Measurements from ENCODE around the gene CKM.
"Not testable (repeated sequence)": the region's sequence is repeated elsewhere in the genome, so short reads cannot be mapped to it uniquely, and the experiment has no call there.

The CKM gene

DNA sequence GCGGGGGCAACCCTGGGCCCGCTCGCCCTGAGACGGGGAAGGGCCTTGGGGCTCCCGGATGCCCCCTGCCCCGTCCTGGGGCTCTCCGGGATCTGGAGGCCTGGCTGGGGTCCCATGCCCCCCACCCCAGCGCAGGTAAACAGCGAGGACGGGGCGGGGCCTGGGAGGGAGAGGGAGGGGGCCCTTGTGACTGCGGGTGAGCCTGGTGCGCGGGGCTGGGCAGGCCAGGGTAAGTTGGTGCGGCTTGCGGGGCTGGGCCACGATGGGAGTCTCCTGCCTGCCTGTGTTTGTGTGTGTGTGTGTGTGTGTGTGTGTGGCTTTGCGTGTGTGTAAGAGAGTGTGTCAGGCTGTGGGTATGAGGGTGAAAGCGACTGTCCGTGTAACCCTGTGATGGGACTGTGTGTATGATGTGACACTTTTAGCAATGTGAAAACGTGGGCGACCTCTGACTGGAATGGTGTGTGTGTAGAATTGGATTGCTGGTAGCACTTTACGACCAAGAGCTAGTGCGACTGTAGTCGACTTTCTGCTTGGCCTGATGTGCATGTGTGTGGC lies 18.3 kb upstream of the CKM start:
- H3K27ac ChIP-seq, result no peak overlapping the region; the same call in 1 of the 2 replicates
- TF ChIP-seq, protein P1, sequence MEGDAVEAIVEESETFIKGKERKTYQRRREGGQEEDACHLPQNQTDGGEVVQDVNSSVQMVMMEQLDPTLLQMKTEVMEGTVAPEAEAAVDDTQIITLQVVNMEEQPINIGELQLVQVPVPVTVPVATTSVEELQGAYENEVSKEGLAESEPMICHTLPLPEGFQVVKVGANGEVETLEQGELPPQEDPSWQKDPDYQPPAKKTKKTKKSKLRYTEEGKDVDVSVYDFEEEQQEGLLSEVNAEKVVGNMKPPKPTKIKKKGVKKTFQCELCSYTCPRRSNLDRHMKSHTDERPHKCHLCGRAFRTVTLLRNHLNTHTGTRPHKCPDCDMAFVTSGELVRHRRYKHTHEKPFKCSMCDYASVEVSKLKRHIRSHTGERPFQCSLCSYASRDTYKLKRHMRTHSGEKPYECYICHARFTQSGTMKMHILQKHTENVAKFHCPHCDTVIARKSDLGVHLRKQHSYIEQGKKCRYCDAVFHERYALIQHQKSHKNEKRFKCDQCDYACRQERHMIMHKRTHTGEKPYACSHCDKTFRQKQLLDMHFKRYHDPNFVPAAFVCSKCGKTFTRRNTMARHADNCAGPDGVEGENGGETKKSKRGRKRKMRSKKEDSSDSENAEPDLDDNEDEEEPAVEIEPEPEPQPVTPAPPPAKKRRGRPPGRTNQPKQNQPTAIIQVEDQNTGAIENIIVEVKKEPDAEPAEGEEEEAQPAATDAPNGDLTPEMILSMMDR (conservative IDR thresholded peaks at IDR 0.05), result no peak
- no peak for TF ChIP-seq ZFX (IDR thresholded peaks at IDR 0.05)

DNA sequence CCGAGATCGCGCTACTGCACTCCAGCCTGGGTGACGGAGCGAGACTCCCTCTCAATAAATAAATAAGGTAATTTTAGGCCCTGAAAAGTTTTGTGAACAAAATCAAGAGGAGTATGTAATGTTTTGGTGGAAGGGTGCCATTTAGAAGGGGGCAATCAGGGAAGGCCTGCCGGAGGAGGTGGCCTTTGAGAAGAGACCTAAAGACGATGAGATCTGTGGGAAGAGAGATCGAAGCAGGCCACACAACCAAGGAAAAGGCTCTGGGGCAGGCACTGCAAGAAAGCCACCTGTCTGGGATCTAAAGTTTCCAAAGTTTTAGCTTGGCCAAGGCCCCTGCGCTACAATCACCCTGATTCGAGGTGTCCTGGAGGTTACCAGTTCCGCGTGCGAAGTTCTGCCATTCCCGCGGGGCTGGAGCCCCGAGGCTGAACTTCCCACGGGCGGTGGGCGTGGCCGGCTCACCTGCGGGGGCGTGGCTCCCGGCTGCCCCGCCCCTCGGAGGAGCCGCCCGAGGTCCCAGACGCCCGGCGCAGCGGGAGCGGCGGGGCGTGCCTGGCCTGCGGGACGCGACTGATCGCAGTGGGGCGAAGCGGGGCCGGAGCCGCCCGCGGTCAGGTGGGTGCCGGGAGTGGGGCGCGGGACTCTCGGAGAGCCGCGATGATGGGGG lies 17.7 kb upstream of the CKM start, which contains the start of gene KLC3:
KLC3 (plus strand) TSS at position 519 of the 667 bp plus-strand sequence. CDS start 4,792 bp downstream, outside the sequence.
- TF ChIP-seq ZFX (IDR thresholded peaks at IDR 0.05), result no peak
- TF ChIP-seq, protein P1 (conservative IDR thresholded peaks at IDR 0.05), result no peak
- no peak within 1 kb of the TSS; the same call in 1 of the 2 replicates for H3K27ac ChIP-seq

DNA sequence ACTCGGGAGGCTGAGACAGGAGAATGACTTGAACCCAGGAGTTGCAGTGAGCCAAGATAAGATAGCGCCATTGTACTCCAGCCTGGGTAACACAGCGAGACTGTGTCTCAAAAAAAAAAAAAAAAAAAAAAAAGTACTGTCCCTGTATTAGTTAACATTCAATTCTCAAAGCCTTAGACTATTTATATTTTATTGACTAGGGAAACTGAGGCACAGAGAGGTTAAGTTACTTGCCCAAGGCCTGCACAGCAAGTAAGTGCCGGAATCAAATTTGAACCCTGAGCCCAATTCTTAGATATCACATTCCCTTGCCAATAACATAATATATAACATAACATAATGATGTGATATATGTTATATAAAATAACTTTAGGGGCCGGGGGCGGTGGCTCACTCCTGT lies 17.0 kb upstream of the CKM start:
- TF ChIP-seq, protein P1 (conservative IDR thresholded peaks at IDR 0.05), result no peak
- TF ChIP-seq ZFX (IDR thresholded peaks at IDR 0.05), result no peak
- no peak overlapping the region for H3K27ac ChIP-seq

DNA sequence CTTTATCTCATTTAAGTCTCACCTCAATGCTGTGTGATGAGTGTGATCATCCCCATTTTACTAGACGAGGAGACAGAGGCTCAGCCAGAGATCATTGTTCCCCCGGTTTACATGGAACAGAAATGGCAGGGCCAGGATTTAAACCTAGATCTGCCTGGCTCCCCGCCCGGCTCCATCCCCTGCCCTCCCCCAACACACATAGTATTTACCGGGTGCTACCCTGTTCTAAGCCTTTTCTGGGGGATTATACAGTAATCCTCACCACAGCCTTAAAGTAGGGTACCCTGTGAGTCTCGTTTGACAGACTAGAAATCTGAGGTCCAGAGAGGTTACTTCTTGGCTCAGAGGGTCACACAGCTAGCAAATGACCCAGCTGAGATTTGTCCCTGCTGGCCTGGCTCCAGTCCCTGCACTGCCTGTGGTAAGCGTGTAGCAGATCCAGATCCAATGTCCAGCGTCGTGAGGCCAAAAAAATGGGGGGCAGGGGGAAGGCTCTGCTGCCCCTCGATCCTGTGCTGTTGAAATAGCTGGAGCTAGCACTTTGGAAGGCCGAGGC lies 14.1 kb upstream of the CKM start:
- no peak overlapping the region for H3K27ac ChIP-seq
- TF ChIP-seq ZFX (IDR thresholded peaks at IDR 0.05), result no peak
- TF ChIP-seq, protein P1 (conservative IDR thresholded peaks at IDR 0.05), result no peak

DNA sequence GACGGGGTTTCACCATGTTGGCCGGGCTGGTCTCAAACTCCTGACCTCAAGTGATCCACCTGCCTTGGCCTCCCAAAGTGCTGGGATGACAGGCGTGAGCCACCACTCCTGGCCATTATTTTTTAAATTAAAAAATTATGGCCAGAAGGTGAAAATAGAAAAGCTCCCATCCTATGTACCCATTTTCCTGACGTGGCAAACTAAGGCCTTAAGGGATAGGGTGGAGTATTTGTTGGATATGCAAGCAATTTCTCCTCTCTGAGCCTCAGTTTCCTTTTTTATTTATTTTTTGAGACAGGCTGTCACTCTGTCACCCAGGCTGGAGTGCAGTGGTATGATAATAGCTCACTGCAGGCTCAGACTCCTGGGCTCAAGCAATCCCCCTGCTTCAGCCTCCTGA lies 12.2 kb upstream of the CKM start:
- not testable (repeated sequence) for H3K27ac ChIP-seq

DNA sequence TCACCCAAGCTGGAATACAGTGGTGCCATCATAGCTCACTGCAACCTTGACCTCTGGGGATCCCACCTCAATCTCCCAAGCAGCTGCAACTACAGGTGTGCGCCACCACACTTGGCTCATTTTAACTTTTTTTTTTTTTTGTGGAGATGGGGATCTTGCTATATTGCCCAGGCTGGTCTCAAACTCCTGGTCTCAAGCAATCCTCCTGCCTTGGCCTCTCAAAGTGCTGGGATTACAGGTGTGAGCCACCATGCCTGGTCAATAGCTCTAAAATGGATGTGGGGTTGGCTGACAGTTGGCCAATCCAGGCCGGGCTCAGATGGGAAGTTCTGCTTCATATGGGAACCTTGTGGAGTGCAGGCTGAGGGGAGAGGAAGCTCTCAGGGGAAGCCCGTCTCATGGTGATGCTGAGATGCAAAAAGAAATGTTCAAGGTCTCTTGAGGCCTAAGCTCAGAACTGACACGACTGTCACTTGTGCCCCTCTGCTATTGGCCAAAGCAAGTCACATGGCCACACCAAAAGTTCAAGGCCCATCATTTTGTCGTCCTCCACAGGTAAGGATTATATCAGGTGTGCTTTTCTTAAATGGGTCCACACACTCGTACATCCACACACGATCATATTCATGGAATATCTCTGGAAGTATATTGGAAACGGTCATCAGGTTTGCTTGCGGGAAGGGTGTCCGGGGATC lies 11.1 kb upstream of the CKM start:
- TF ChIP-seq, protein P1 (conservative IDR thresholded peaks at IDR 0.05), result no peak
- no peak for TF ChIP-seq ZFX (IDR thresholded peaks at IDR 0.05)
- H3K27ac ChIP-seq, result no peak overlapping the region

DNA sequence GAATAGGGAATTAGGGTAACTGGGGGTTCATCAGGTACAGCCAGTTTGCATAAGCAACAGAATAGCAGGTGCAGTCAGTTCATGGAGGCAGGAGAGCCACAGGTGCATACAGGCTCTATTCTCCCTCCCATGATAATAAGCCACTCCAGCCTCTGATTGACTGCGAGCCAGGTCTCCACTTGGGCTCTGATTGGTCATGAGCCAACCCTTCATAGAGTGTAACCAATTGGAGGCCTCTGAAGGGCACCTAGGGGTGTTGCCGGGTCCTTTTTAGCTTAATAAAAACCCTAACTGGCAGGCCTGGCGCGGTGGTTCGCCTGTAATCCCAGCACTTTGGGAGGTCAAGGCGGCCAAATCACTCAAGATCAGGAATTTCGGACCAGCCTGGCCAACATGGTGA lies 8.7 kb upstream of the CKM start:
- no peak for TF ChIP-seq ZFX (IDR thresholded peaks at IDR 0.05)
- TF ChIP-seq, protein P1 (conservative IDR thresholded peaks at IDR 0.05), result no peak
- no peak overlapping the region for H3K27ac ChIP-seq

Measured in C4-2B (cell line).